AG20443 (cell line): ENCODE measurements around the gene TM6SF1.
A peak's percentile ranks its signal among the peaks of the same experiment; 100 is the strongest.
"Not testable (repeated sequence)": the region's sequence is repeated elsewhere in the genome, so short reads cannot be mapped to it uniquely, and the experiment has no call there.

Experiments used
- DNase-seq: peaks from one replicate; pipeline ENCODE4 v3.0.0; 2012; ENCODE audit warnings: low spot score, mixed read lengths

The TM6SF1 gene

DNA sequence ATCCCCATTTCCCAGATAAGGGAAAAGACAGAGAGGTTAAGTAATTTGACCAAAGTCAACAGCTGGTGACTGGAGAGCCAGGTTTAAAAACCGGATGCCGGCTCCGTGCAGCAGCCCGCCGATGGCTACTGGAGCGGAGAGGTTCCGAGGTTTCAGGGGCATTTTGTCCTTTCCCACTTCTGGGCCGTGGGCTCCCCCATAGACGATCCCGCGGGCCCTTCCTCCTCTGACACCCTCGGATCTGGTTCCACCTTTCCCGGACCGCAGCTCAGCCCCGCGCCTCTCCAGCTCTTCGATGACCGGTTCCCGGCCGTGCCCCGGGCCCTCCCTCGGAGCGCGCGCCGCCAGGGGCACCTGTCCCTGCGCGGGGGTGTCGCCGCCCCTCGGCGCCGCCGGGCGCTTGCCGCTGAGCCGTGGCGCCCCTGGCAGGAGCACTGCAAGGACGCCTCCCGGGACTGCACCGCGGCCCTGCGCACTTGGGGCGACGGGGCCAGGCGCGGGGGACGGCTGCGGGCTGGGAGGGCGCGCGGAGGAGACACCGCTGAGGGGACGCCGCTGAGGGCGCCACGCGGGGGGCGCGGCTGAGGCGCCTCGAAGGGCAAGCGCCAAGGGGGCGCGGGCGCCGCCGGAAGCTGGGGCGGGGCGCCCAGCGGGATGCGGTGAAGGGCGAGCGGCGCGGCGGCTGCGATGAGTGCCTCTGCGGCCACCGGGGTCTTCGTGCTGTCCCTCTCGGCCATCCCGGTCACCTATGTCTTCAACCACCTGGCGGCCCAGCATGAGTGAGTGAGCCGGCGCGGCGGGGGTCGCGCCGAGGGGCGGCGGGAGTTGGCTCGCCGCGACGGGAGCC, at the start of gene TM6SF1:
Gene TM6SF1, plus strand, starts transcription at position 652 of the 847 bp plus-strand sequence. Its CDS starts 36 bp downstream, at position 688.
- peak; percentile 42 for DNase-seq

GRCh38 chr15:83057696-83058376, 49.6 kb upstream of the TM6SF1 start:
- DNase-seq: no peak

DNA sequence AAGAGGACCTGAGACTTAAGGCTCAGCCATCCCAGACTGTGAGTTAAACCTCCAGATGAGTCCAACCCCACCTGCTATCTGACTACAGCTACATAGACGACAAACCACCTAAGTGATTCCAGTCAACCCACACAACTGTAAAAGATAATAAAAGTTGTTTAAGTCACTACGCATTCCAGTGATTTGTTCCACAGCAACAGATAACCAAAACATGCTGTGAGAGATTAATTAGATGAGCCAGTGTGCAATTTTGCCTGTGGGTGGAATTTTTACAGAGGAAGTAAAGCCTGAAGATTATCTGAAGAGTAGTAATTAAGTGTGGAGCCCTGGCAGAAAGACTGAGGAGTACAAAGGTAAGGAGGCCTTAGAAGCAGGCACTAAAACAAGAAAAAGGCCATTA, 45.8 kb upstream of the TM6SF1 start:
- DNase-seq: peak; percentile 17

DNA sequence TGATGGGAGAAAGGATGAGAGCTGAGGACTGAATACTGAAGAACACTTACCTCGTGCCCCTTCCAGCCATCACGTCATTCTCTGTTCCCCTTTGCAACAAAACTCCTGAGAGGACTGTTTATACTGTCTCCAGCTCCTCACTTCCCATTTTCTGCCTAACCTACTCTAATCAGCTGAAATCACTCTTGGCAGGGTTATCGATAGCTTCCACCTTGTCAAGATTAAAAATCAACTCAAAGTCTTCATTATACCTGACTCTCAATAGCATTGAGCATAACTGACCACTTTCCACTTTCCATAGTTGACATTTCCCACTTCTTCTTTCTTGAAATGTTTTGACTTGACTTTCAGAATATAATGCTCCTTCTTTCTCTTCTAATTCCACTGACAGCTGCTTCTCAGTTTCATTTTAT, 44.7 kb upstream of the TM6SF1 start:
- no peak for DNase-seq

GRCh38 chr15:83063551-83063950, 43.9 kb upstream of the TM6SF1 start:
- no peak for DNase-seq

GRCh38 chr15:83064859-83065258, 42.6 kb upstream of the TM6SF1 start:
- DNase-seq: no peak

DNA sequence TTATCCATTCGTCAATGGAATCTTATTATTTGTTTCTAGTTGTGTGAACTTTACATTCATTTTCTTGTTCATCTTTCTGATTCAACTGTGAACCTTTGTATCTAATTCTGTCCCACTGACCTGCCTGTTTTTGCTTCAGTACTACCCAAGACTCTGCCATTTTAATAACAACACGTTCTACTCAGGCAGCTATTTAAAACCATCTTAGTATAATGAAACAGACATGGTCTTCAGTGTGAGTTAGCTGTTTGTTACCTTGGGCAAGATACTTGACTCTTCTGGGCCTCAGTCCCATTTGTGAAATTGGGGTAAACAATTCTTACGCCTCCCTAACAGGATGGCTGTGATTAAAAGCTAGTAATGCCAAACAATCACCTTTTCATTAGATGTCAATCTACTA, 42.0 kb upstream of the TM6SF1 start:
- DNase-seq: no peak

- no peak for DNase-seq
These were observed 41.3 kb upstream of the TM6SF1 start for GRCh38 chr15:83066034-83066733.

DNA sequence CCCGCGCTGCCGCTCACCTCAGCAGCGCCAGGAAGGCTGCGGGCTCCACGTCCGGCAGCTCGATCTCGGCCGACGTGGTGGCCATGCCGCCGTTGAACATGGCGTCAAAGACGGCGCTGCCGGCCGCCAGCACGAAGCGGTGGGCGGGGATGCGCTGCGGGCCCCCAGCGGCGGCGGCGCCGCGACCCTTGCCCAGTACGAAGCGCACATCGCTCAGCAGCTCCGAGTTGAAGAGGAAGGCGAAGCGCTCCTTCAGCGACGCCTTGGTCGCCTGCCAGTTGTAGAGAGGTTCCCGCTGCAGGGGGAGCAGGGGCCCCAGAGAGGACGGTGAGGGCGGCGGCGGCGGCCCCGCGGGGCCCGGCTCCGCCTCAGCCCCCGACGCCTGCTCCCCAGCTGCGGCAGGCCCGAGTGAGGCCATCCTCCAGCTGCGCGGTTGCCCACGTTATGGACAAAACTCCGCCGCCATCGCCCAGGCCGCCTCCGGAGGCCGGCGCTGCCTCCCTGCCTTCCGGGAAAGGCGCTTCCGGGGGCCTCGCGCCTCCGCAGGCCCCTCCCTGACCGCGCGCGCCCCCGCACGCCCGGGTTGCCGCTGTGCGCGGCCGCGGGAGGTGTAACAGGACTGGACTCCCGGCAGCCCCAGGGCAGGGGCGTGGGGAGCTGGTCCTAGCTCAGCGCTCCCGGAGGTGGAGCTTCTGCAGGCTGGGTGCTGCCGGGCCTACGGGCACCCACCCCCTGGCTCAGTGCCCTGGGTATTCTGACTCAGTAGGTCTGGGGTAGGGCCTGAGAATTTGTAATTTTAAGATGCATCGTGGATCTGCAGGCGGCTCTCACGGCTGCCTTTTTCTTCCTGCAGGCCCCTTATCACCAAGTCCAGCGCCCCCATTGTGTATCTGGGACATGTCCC, 40.5 kb upstream of the TM6SF1 start, which contains the start of gene BTBD1:
Gene BTBD1, minus strand, starts transcription at position 519 of the 904 bp plus-strand sequence. Its CDS starts 101 bp downstream, at position 418.
- peak; percentile 99 for DNase-seq

DNA sequence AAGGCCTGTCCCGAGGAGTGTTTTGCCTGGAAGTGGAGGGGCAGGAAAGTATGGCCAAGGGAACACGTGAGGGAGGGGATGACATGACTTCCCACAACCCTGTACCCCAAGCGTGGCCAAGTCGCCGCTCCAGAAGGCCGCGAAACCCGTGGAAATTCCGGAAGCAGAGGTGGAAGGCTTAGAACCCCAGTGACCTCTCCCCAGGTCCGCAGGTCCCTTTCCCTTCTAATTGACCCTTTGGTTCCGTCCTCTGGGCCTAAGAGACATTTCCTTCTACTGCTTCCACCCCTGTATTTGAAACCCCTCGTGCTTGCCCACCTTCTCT, 39.8 kb upstream of the TM6SF1 start:
- DNase-seq: no peak

DNA sequence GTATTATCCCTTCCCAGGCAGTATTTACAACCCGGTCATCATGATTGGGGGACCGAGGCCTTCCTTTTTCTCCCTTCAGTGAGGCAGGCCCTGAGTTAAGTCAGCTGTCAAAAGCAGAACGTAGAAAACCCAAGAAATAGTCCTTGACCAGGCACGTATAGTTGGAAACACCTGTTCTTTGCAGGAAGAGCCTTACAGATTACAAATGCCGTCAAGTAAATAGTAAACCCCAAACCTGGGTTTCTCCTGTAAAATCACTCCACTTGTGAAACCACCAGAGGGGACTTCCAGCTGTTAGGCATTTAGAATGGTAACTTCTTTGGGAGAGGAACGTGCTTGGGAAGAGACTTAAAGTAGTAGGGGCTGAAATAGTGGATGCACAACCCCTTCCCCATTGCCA, 39.4 kb upstream of the TM6SF1 start:
- DNase-seq: no peak

DNA sequence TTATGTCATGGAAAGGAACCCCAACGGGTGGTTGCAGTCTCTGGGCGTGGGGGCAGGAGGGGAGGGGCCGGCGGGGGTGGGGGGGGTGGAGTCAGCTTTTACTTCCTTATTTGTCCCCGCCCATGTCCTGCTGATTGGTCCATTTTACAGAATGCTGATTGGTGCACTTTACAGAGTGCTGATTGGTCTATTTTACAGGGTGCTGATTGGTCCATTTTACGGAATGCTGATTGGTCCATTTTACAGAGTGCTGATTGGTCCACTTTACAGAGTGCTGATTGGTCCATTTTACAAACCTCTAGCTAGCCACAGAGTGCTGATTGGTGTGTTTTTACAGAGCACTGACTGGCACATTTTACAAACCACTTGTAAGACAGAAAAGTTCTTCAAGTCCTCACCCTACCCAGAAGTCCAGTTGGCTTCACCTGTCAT, 38.2 kb upstream of the TM6SF1 start:
- DNase-seq: not testable (repeated sequence)

DNA sequence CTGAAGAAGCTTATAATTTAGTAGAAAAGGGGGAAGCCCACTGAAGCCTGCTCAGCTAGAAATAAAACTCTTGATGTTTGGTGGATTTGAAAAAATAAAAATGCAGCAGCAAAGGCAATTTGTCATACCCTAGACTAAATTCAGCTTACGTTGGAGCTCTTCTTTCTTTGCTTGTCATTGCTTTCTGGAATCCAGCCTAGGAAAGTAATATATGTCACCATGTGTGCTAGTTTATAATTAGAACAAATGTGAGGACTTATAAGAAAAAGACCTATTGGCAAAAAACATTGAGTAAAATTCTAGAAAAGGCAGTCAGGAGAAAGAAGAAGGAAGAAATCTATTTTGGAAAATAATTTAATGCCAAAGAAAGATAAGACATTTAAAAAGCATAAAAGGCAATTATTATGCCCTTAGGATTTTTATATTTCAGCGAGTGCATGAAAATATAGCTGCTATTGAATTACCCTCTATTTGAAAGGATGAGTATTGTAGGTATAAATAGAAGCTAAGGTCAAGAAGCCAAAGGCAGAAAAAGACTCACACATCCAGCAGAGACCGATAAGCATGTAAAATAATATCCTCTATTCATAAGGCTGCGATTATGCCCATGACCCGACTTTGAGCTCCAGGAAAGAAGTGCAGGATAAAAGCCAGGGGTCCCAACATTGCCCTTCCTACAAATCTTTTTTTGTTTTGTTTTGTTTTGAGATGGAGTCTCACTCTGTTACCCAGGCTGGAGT, 29.8 kb upstream of the TM6SF1 start:
- no peak for DNase-seq

DNA sequence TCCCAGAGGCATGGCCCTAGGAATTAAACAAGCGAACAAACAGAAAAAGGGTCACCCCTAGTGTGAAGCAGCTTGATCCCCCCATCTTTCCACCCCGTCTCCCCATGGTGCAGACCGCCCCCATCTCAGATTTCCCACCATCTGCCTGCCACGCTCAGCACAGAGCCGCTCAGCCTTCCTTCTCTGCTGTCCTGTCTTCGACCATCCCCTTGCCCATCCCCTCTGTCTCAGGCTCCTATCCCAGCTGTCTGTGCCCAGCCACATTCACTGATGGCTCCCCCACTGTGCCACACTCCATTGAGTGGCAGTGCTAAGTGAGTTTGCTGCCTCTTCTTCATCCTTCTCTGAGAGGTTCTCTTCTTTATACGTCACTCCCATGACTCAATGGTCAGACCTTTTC, 28.7 kb upstream of the TM6SF1 start:
- no peak for DNase-seq

DNA sequence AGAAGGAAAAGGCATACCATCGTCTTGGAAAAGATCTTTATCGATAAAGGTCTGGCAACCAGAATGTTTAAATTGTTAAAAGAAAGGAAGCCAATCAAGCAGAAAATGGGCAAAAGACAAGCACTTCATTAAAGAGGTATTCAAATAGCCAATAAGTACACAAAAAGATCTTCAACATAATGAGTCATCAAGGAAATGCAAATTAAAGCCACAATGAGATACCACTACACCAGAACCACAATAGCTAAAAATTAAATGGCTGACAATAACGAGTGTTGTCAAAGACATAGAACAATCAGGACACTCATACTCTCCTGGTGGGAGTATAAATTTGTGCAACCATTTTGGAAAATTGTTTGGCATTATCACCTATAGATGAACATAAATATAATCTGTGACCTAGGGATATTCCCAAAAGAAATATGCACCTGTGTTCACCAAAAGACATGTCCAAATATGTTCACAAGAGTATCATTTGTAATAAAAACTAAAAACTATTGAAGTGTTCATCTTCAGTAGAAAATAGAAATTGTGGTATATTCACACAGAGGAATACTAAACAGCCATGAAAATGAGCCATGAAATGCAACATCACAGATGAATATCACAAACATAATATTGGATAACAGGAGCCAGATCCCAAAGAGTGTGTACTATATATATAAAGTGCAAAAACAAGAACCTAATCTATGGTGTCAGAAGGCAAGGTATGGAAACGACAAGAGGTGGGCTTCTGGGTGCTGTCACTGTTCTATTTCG, 26.0 kb upstream of the TM6SF1 start:
- no peak for DNase-seq

- DNase-seq: no peak
These were observed 24.6 kb upstream of the TM6SF1 start for GRCh38 chr15:83082730-83083386.

- DNase-seq: not testable (repeated sequence)
These were observed 22.0 kb upstream of the TM6SF1 start for GRCh38 chr15:83085461-83085860.

GRCh38 chr15:83085864-83086552, 21.4 kb upstream of the TM6SF1 start:
- not testable (repeated sequence) for DNase-seq

GRCh38 chr15:83087576-83087975, 19.9 kb upstream of the TM6SF1 start:
- no peak for DNase-seq
